Neural progenitor cell (in vitro differentiated cells): Measurements from ENCODE around the gene NRROS. TPM values are rescaled to one million over a fixed set of nuclear protein-coding genes. Genes with fewer than 3 reads are reported as not detected.
A peak's percentile ranks its signal among the peaks of the same experiment; 100 is the strongest.

ENCODE experiments used
- DNase-seq: peaks from one replicate; pipeline ENCODE4 v3.0.0-alpha.2; 2016; ENCODE audit warnings: low spot score
- H2AFZ ChIP-seq: fragments of 200-600 bp; sonication (generic); replicated peaks from 2 replicates; pipeline ENCODE4 v1.6.1; 2016; ENCODE audit warnings: antibody characterized with exemption
- H3F3A ChIP-seq: fragments of 200-600 bp; sonication (generic); 2 replicates; pipeline ENCODE4 v1.6.1; 2016; ENCODE audit warnings: antibody characterized with exemption, low read depth
- H3K27ac ChIP-seq: fragments of 200-600 bp; sonication (generic); 2 replicates; pipeline ENCODE4 v1.5.1; 2016; ENCODE audit warnings: mild to moderate bottlenecking
- H3K27me3 ChIP-seq: fragments of 200-600 bp; sonication (generic); 2 replicates; pipeline ENCODE4 v1.6.1; 2016; ENCODE audit warnings: mild to moderate bottlenecking, moderate library complexity
- H3K36me3 ChIP-seq: fragments of 200-600 bp; sonication (generic); 2 replicates; pipeline ENCODE4 v1.5.1; 2016
- H3K4me1 ChIP-seq: fragments of 200-600 bp; sonication (generic); 2 replicates; pipeline ENCODE4 v1.6.1; 2016; ENCODE audit warnings: mixed run types
- H3K4me2 ChIP-seq: fragments of 200-600 bp; sonication (generic); 2 replicates; pipeline ENCODE4 v1.6.1; 2016
- H3K4me3 ChIP-seq: fragments of 200-600 bp; sonication (generic); 2 replicates; pipeline ENCODE4 v1.5.1; 2016
- H3K79me2 ChIP-seq: fragments of 200-600 bp; sonication (generic); 2 replicates; pipeline ENCODE4 v1.6.1; 2016; ENCODE audit warnings: low read depth
- H3K9ac ChIP-seq: fragments of 200-600 bp; sonication (generic); 2 replicates; pipeline ENCODE4 v1.6.1; 2016
- H3K9me3 ChIP-seq: fragments of 200-600 bp; sonication (generic); 2 replicates; pipeline ENCODE4 v1.5.1; 2016; ENCODE audit warnings: low read depth
- H4K20me1 ChIP-seq: fragments of 200-600 bp; sonication (generic); 2 replicates; pipeline ENCODE4 v1.6.1; 2016; ENCODE audit warnings: low read depth
- H3K27ac Mint-ChIP-seq: 3 replicates; pipeline ENCODE4 v1.8.0; 2021; ENCODE audit warnings: mixed read lengths
- H3K27me3 Mint-ChIP-seq: 2 replicates; pipeline ENCODE4 v1.8.0; 2022; ENCODE audit warnings: low read depth, mild to moderate bottlenecking, inconsistent platforms, moderate library complexity, mixed read lengths; ENCODE audit not compliant: insufficient read depth
- H3K36me3 Mint-ChIP-seq: 3 replicates; pipeline ENCODE4 v1.8.0; 2021; ENCODE audit warnings: mixed read lengths
- H3K4me1 Mint-ChIP-seq: 3 replicates; pipeline ENCODE4 v1.8.0; 2021; ENCODE audit warnings: mixed read lengths
- H3K4me3 Mint-ChIP-seq: 3 replicates; pipeline ENCODE4 v1.8.0; 2021; ENCODE audit warnings: mild to moderate bottlenecking, moderate library complexity, mixed read lengths
- H3K9me3 Mint-ChIP-seq: 3 replicates; pipeline ENCODE4 v1.8.0; 2020; ENCODE audit warnings: mixed read lengths
- CTCF ChIP-seq: fragments of 200-600 bp; sonication (generic); IDR thresholded peaks from 2 replicates; pipeline ENCODE4 v1.5.1; 2017; ENCODE audit warnings: antibody characterized with exemption, mild to moderate bottlenecking
- EZH2 ChIP-seq: fragments of 200-600 bp; sonication (generic); IDR thresholded peaks from 2 replicates; pipeline ENCODE4 v1.6.1; 2017; ENCODE audit warnings: antibody characterized with exemption, mild to moderate bottlenecking, moderate library complexity
- EZH2phosphoT487 ChIP-seq: fragments of 200-600 bp; sonication (generic); IDR thresholded peaks from 2 replicates; pipeline ENCODE4 v1.6.1; 2017; ENCODE audit warnings: antibody characterized with exemption
- total RNA-seq: library from RNA; depleted of rRNA; stranded (reverse); fragments of >200 nt; gene quantifications from 2 replicates; pipeline ENCODE4 v1.2.3, GENCODE V29; 2015; ENCODE audit warnings: low replicate concordance

NRROS gene
- total RNA-seq, 1 donor from 2014 or later: 0.58 TPM

GRCh38 chr3:196694941-196695848, 55.7 kb downstream of the NRROS start:
- TF ChIP-seq EZH2: no peak

GRCh38 chr3:196695849-196696226, 56.3 kb downstream of the NRROS start:
- Histone ChIP-seq H3K36me3 (no peaks in the 10 kb centered on the region), H3K79me2 (no peaks in the 10 kb centered on the region), H4K20me1 (no peaks in the 10 kb centered on the region), H3K27me3 (no peaks in the 10 kb centered on the region), H3K27ac (no peak overlapping the region), H3K4me2 (no peak overlapping the region), H3F3A (no peaks in the 10 kb centered on the region), H3K4me3 (no peak overlapping the region), H3K9ac (no peak overlapping the region), H2AFZ (no peak overlapping the region), H3K4me1 (no peaks in the 10 kb centered on the region), H3K9me3 (no peaks in the 10 kb centered on the region)
- no peak overlapping the region for H3K27ac Mint-ChIP-seq
- H3K4me3 Mint-ChIP-seq: no peak overlapping the region
- no peak for TF ChIP-seq EZH2
- no peak for TF ChIP-seq EZH2phosphoT487
- no peak for TF ChIP-seq CTCF
- H3K4me1 Mint-ChIP-seq: no peaks in the 10 kb centered on the region
- H3K27me3 Mint-ChIP-seq: peaks cover 3% of the 10 kb centered on the region
- no peak for DNase-seq
- H3K36me3 Mint-ChIP-seq: no peaks in the 10 kb centered on the region
- no peaks in the 10 kb centered on the region for H3K9me3 Mint-ChIP-seq

More at GRCh38 chr3:196694941-196695848, 55.7 kb downstream of the NRROS start:
- H3K4me1 Mint-ChIP-seq: no peaks in the 10 kb centered on the region
- H3K4me3 ChIP-seq: no peak overlapping the region
- DNase-seq: no peak
- H3K79me2 ChIP-seq: no peaks in the 10 kb centered on the region
- no peaks in the 10 kb centered on the region for H3K9me3 ChIP-seq
- H3K27ac Mint-ChIP-seq: no peak overlapping the region
- no peak overlapping the region for H2AFZ ChIP-seq
- no peaks in the 10 kb centered on the region for H3F3A ChIP-seq
- peaks cover 3% of the 10 kb centered on the region for H3K27me3 Mint-ChIP-seq
- H3K27me3 ChIP-seq: no peaks in the 10 kb centered on the region
- H3K36me3 ChIP-seq: no peaks in the 10 kb centered on the region
- H3K9me3 Mint-ChIP-seq: no peaks in the 10 kb centered on the region
- no peaks in the 10 kb centered on the region for H3K36me3 Mint-ChIP-seq
- no peak overlapping the region for H3K27ac ChIP-seq
- H3K4me3 Mint-ChIP-seq: no peak overlapping the region
- no peak overlapping the region for H3K4me2 ChIP-seq
- no peaks in the 10 kb centered on the region for H4K20me1 ChIP-seq
- no peaks in the 10 kb centered on the region for H3K4me1 ChIP-seq
- H3K9ac ChIP-seq: no peak overlapping the region

GRCh38 chr3:196697270-196697669, 57.8 kb downstream of the NRROS start:
- Histone ChIP-seq H3K4me2 (no peak overlapping the region), H3K4me1 (no peaks in the 10 kb centered on the region), H3K4me3 (no peak overlapping the region), H4K20me1 (no peaks in the 10 kb centered on the region), H3K36me3 (no peaks in the 10 kb centered on the region), H3K9me3 (no peaks in the 10 kb centered on the region), H3F3A (no peaks in the 10 kb centered on the region), H3K79me2 (no peaks in the 10 kb centered on the region), H3K27me3 (no peaks in the 10 kb centered on the region), H2AFZ (no peak overlapping the region), H3K9ac (no peak overlapping the region), H3K27ac (no peak overlapping the region)
- H3K27ac Mint-ChIP-seq: no peak overlapping the region
- H3K27me3 Mint-ChIP-seq: peaks cover 3% of the 10 kb centered on the region
- no peaks in the 10 kb centered on the region for H3K9me3 Mint-ChIP-seq
- no peaks in the 10 kb centered on the region for H3K4me1 Mint-ChIP-seq
- no peak overlapping the region for H3K4me3 Mint-ChIP-seq
- H3K36me3 Mint-ChIP-seq: no peaks in the 10 kb centered on the region
- TF ChIP-seq CTCF (no peak), EZH2phosphoT487 (no peak), EZH2 (no peak)
- DNase-seq: no peak

GRCh38 chr3:196699749-196700148, 60.3 kb downstream of the NRROS start:
- Mint-ChIP-seq H3K36me3 (no peaks in the 10 kb centered on the region), H3K27ac (no peak overlapping the region), H3K4me1 (no peaks in the 10 kb centered on the region), H3K27me3 (no peaks in the 10 kb centered on the region), H3K4me3 (no peak overlapping the region), H3K9me3 (no peaks in the 10 kb centered on the region)
- Histone ChIP-seq H2AFZ (peak overlapping the region; percentile 72), H3K4me2 (no peak overlapping the region), H4K20me1 (no peaks in the 10 kb centered on the region), H3K9ac (no peak overlapping the region), H3K27ac (no peak overlapping the region), H3F3A (no peaks in the 10 kb centered on the region), H3K36me3 (no peaks in the 10 kb centered on the region), H3K79me2 (no peaks in the 10 kb centered on the region), H3K27me3 (no peaks in the 10 kb centered on the region), H3K4me1 (no peaks in the 10 kb centered on the region), H3K4me3 (no peak overlapping the region), H3K9me3 (no peaks in the 10 kb centered on the region)
- TF ChIP-seq EZH2: no peak
- no peak for TF ChIP-seq CTCF
- no peak for TF ChIP-seq EZH2phosphoT487
- no peak for DNase-seq
